Upper lobe of left lung (tissue), 6 donors: ENCODE results near the gene KRT12. TPM values are rescaled to one million over a fixed set of nuclear protein-coding genes. Genes with fewer than 3 reads are reported as not detected.
A peak's percentile ranks its signal among the peaks of the same experiment; 100 is the strongest.

Source experiments
- ATAC-seq, 2 donors: fragments of 200-7000 bp; cut with Tn5 transposase; one replicate each; pipeline ENCODE4 v1.9.1; 2022; ENCODE audit warnings: mild to moderate bottlenecking in 2 of 2, moderate library complexity in 2 of 2; ENCODE audit not compliant: low FRiP score in 2 of 2
- DNase-seq, 2 donors: peaks; one replicate each; pipeline ENCODE4 v3.0.0-alpha.2; 2019 to 2020
- H3K27ac ChIP-seq, 4 donors: fragments of 200-600 bp; sonication (generic); one replicate each; pipeline ENCODE4 v1.5.1; 2016 to 2019
- H3K27me3 ChIP-seq, 4 donors: fragments of 200-600 bp; sonication (generic); one replicate each; pipeline ENCODE4 v1.5.1; 2017 to 2019
- H3K36me3 ChIP-seq, 4 donors: fragments of 200-600 bp; sonication (generic); one replicate each; pipeline ENCODE4 v1.5.1; 2016 to 2019
- H3K4me1 ChIP-seq, 4 donors: fragments of 200-600 bp; sonication (generic); one replicate each; pipeline ENCODE4 v1.5.1; 2018 to 2019
- H3K4me3 ChIP-seq, 4 donors: fragments of 200-600 bp; sonication (generic); one replicate each; pipeline ENCODE4 v1.5.1; 2017 to 2019; ENCODE audit warnings: mild to moderate bottlenecking in 2 of 4, moderate library complexity in 1 of 4
- H3K9me3 ChIP-seq, 4 donors: fragments of 200-600 bp; sonication (generic); one replicate each; pipeline ENCODE4 v1.5.1; 2018 to 2019
- EP300 ChIP-seq, 4 donors: sonication (generic); formaldehyde crosslinking; IDR thresholded peaks; one replicate each; pipeline ENCODE4 v1.5.1; 2017; ENCODE audit warnings: antibody characterized with exemption in 4 of 4, control low read depth in 2 of 4
- POLR2A ChIP-seq, 4 donors: fragments of 450-650 bp; IDR thresholded peaks; one replicate each; pipeline ENCODE4 v1.5.1; 2016 to 2017; ENCODE audit warnings: antibody characterized with exemption in 4 of 4, mild to moderate bottlenecking in 2 of 4
- POLR2AphosphoS5 ChIP-seq, 2 donors: sonication (generic); formaldehyde crosslinking; IDR thresholded peaks; one replicate each; pipeline ENCODE4 v1.5.1; 2017; ENCODE audit warnings: antibody characterized with exemption in 2 of 2
- WGBS, 2 donors: methylation state at CpG; one replicate each; pipeline ENCODE4 v1.1.5; 2017 to 2018; 5-methylcytosine and 5-hydroxymethylcytosine counted together
- total RNA-seq, 6 donors: library from RNA; depleted of rRNA in 4 of 6; stranded (reverse); fragments of >200 nt in 4 of 6; gene quantifications; one replicate each; pipeline versions ENCODE4 v1.1.0 to v1.2.1, GENCODE V29; 2016 to 2021
- TF ChIP-seq, protein P1 (sequence below), 6 experiments: fragments of 450-650 bp in 4 of 6; fragments of 200-600 bp in 2 of 6; sonication (generic) in 2 of 6; IDR thresholded peaks; one replicate each; pipeline ENCODE4 v1.5.1; 2016 to 2019; ENCODE audit warnings: antibody characterized with exemption in 6 of 6
- donor health status: DM: no; HTN: no; CAD: no; lungs with moderate emphysema.
- donor health status: DM: no; HTN: yes; CAD: no; lungs with severe emphysema.

The KRT12 gene
- not detected for total RNA-seq

GRCh38 chr17:40866838-40867237 lies at the start of gene KRT12:
TSS of gene KRT12 (minus strand) at chr17:40867223. CDS start at chr17:40867186, 37 bp downstream.
- no peaks in the 10 kb centered on the region for H3K27me3 ChIP-seq
- WGBS, 2 donors, result 86 to 91% methylated on average over 8 of the region's 8 CpGs
- no peak within 1 kb of the TSS for H3K4me3 ChIP-seq
- no peak within 1 kb of the TSS for H3K27ac ChIP-seq
- ATAC-seq (no peak), DNase-seq (peak in 1 of 2 donors; percentile 40)
- no peak for TF ChIP-seq POLR2A (IDR thresholded peaks at IDR 0.05)
- TF ChIP-seq EP300 (IDR thresholded peaks at IDR 0.05), result no peak
- TF ChIP-seq, protein P1, sequence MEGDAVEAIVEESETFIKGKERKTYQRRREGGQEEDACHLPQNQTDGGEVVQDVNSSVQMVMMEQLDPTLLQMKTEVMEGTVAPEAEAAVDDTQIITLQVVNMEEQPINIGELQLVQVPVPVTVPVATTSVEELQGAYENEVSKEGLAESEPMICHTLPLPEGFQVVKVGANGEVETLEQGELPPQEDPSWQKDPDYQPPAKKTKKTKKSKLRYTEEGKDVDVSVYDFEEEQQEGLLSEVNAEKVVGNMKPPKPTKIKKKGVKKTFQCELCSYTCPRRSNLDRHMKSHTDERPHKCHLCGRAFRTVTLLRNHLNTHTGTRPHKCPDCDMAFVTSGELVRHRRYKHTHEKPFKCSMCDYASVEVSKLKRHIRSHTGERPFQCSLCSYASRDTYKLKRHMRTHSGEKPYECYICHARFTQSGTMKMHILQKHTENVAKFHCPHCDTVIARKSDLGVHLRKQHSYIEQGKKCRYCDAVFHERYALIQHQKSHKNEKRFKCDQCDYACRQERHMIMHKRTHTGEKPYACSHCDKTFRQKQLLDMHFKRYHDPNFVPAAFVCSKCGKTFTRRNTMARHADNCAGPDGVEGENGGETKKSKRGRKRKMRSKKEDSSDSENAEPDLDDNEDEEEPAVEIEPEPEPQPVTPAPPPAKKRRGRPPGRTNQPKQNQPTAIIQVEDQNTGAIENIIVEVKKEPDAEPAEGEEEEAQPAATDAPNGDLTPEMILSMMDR (IDR thresholded peaks at IDR 0.05), result no peak
- TF ChIP-seq POLR2AphosphoS5 (IDR thresholded peaks at IDR 0.05), result no peak
- H3K4me1 ChIP-seq, result no peaks in the 10 kb centered on the region
- H3K9me3 ChIP-seq, result no peaks in the 10 kb centered on the region
- no peaks in the 10 kb centered on the region for H3K36me3 ChIP-seq

GRCh38 chr17:40916366-40916765 lies 49.3 kb upstream of the KRT12 start:
- Histone ChIP-seq H3K36me3 (no peaks in the 10 kb centered on the region), H3K9me3 (no peaks in the 10 kb centered on the region), H3K27ac (no peak overlapping the region), H3K4me3 (no peak overlapping the region), H3K27me3 (no peaks in the 10 kb centered on the region), H3K4me1 (peaks cover 0 to 4% (median 0%) of the 10 kb centered on the region in 4 donors)
- DNase-seq, result no peak
- no peak for ATAC-seq
- WGBS, 2 donors, result 3 to 33% methylated on average over 1 of the region's 1 CpG
- TF ChIP-seq, protein P1 (IDR thresholded peaks at IDR 0.05), result no peak
- TF ChIP-seq POLR2AphosphoS5 (IDR thresholded peaks at IDR 0.05), result no peak
- no peak for TF ChIP-seq EP300 (IDR thresholded peaks at IDR 0.05)

- ATAC-seq, result peak; percentile 15 to 59
- no peak overlapping the region for H3K27ac ChIP-seq
- no peaks in the 10 kb centered on the region for H3K36me3 ChIP-seq
- H3K4me3 ChIP-seq, result no peak overlapping the region
- no peak for DNase-seq
- TF ChIP-seq EP300 (IDR thresholded peaks at IDR 0.05) (no peak), POLR2AphosphoS5 (IDR thresholded peaks at IDR 0.05) (no peak), POLR2A (IDR thresholded peaks at IDR 0.05) (no peak)
- TF ChIP-seq, protein P1 (IDR thresholded peaks at IDR 0.05), result no peak
- 51 to 64% methylated on average over 2 of the region's 2 CpGs for WGBS, 2 donors
- no peaks in the 10 kb centered on the region for H3K9me3 ChIP-seq
- H3K4me1 ChIP-seq, result peaks cover 0 to 4% (median 0%) of the 10 kb centered on the region in 4 donors
- H3K27me3 ChIP-seq, result no peaks in the 10 kb centered on the region
Observed at GRCh38 chr17:40915721-40916256, 48.8 kb upstream of the KRT12 start.

DNA sequence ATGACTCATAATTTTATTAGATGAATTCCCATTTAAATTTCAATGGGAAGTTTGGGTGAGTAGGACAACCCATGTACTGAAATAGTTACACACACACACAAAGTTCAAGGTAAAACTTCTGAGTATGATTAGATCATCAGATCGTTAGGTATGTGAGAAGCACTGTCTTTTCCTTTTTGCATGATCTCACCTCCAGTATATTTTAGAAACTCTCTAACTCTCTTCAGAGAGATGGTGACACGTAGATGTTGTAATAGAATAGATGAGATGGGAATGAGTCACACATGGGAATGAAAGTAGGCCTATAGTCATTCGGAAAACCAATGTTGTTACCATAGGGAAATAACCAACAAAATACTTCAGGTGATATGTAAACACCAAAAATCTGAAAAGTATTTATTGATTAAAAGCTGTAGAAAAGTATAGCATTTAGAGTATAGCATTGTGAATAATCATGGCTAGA lies 48.2 kb upstream of the KRT12 start:
- no peak overlapping the region for H3K27ac ChIP-seq
- DNase-seq (no peak), ATAC-seq (peak in 1 of 2 donors; percentile 87)
- no peak overlapping the region for H3K4me3 ChIP-seq
- no peaks in the 10 kb centered on the region for H3K36me3 ChIP-seq
- no peaks in the 10 kb centered on the region for H3K27me3 ChIP-seq
- H3K4me1 ChIP-seq, result peaks cover 0 to 4% (median 1%) of the 10 kb centered on the region in 4 donors
- 34 to 52% methylated on average over 3 of the region's 3 CpGs for WGBS, 2 donors
- no peaks in the 10 kb centered on the region for H3K9me3 ChIP-seq
- TF ChIP-seq POLR2A (IDR thresholded peaks at IDR 0.05) (no peak), EP300 (IDR thresholded peaks at IDR 0.05) (no peak), POLR2AphosphoS5 (IDR thresholded peaks at IDR 0.05) (no peak)
- TF ChIP-seq, protein P1 (IDR thresholded peaks at IDR 0.05), result no peak
